Measurements from ENCODE around the gene MS4A7. TPM values are rescaled to one million over a fixed set of nuclear protein-coding genes. Genes with fewer than 3 reads are reported as not detected.

Gene MS4A7, protein sequence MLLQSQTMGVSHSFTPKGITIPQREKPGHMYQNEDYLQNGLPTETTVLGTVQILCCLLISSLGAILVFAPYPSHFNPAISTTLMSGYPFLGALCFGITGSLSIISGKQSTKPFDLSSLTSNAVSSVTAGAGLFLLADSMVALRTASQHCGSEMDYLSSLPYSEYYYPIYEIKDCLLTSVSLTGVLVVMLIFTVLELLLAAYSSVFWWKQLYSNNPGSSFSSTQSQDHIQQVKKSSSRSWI
- polyA plus RNA-seq (2011; rRNA removed) (not detected in 2 replicates), polyA plus RNA-seq (2017; fragmentation: RNase III; extraction: RNeasy Plus Mini Kit Qiagen cat#74134 plus additional on column Dnase treatment) (not detected in 3 replicates), polyA minus RNA-seq (2011; rRNA and poly(A)+ RNA removed) (not detected in 2 replicates)
- polyA plus RNA-seq (2012; cell fraction: cytosol; rRNA removed): not detected in 2 replicates
- not detected in 2 replicates for polyA plus RNA-seq (2012; cell fraction: nucleus; rRNA removed)

DNA sequence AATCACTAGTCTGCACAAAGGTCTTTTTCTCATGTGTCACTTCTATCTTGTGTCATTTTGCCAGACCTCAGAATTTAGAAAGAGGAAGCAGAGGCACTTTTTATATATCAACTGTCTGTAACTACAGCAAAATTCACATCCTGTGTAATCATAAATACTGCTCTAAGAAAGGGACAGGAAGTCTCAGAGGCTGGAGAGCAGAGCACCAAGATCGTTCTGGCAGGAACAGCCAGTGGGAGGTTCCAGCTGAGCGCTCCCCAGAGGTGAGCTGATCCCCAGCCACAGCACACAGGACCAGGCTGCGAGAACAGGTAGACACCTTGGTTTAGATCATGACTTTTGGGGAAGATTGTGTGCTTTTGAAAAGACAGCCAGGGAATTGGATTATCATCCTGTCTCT is at the start of gene MS4A7:
MS4A7 (plus strand) TSS at position 179 of the 400 bp plus-strand sequence. CDS start 4,610 bp downstream, outside the sequence.
- H3K9me3 ChIP-seq: no peaks in the 10 kb centered on the region
- H3K4me2 ChIP-seq: no peak within 1 kb of the TSS
- ChIA-PET CTCF (no interaction called here), POLR2A (no interaction called here)
- ATAC-seq: no peak
- no peak for FAIRE-seq
- no peak within 1 kb of the TSS for H3K27ac ChIP-seq
- TF ChIP-seq REST (IDR thresholded peaks at IDR 0.05): no peak
- H3K4me3 ChIP-seq: no peak within 1 kb of the TSS
- no peaks in the 10 kb centered on the region for H3K4me1 ChIP-seq
- no peak for DNase-seq (ENCODE audit: low read depth in 1 of 2, low spot score in 1 of 2)
- WGBS (ENCODE audit: missing lambda C conversion rate): 2% methylated on average over 3 of the region's 3 CpGs

DNA sequence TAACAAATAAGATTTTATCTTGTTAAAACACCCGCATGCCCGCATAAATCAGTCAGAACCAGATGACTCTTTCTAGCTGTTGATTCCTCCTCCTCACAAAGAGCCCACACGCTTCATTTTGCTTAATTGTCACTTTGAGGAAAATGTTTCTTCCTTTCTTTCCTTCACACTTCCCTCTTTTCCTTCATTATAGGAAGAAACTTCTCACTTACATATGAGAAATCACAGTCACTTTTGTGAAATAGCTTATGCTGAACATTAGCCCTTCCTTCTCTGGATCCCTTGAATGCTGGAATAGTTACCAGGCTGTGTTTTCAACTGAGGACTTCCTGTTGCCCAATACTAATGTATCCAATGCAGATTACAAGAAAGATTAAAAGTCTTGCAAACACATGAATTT is 45.5 kb upstream of the MS4A7 start:
- 17% methylated on average over 3 of the region's 3 CpGs for WGBS (ENCODE audit: missing lambda C conversion rate)
- ATAC-seq: no peak
- Histone ChIP-seq H3K27ac (no peak overlapping the region), H3K4me3 (no peak overlapping the region), H3K4me2 (no peak overlapping the region), H3K9me3 (no peaks in the 10 kb centered on the region), H3K4me1 (no peaks in the 10 kb centered on the region)
- TF ChIP-seq NFE2L2 (conservative IDR thresholded peaks at IDR 0.05; ENCODE audit: low read length) (no peak), HMGXB4 (CRISPR knock-in tag; IDR thresholded peaks at IDR 0.05; ENCODE audit: borderline replicate concordance) (no peak), RAD21 (conservative IDR thresholded peaks at IDR 0.05 in 1 of 2, IDR thresholded peaks at IDR 0.05 in 1 of 2) (no peak), ZC3H11A (IDR thresholded peaks at IDR 0.05) (no peak), ZFP36 (IDR thresholded peaks at IDR 0.05; ENCODE audit: borderline replicate concordance, partially characterized antibody) (no peak), ZNF302 (CRISPR knock-in tag; IDR thresholded peaks at IDR 0.05) (no peak), CBX2 (IDR thresholded peaks at IDR 0.05; ENCODE audit: borderline replicate concordance, low read depth) (no peak)
- TF ChIP-seq, protein P1, sequence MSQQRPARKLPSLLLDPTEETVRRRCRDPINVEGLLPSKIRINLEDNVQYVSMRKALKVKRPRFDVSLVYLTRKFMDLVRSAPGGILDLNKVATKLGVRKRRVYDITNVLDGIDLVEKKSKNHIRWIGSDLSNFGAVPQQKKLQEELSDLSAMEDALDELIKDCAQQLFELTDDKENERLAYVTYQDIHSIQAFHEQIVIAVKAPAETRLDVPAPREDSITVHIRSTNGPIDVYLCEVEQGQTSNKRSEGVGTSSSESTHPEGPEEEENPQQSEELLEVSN (IDR thresholded peaks at IDR 0.05; ENCODE audit: borderline replicate concordance, low read depth): no peak
- no peak for FAIRE-seq
- ChIA-PET CTCF (interaction anchor here (1.2 to 2.4 kb wide), 6 partner anchors 10 to 285 kb away, joined by 3 to 7 read pairs (median 4); no protein-coding TSS in a partner anchor), POLR2A (no interaction called here)
- DNase-seq (ENCODE audit: low read depth in 1 of 2, low spot score in 1 of 2): no peak

DNA sequence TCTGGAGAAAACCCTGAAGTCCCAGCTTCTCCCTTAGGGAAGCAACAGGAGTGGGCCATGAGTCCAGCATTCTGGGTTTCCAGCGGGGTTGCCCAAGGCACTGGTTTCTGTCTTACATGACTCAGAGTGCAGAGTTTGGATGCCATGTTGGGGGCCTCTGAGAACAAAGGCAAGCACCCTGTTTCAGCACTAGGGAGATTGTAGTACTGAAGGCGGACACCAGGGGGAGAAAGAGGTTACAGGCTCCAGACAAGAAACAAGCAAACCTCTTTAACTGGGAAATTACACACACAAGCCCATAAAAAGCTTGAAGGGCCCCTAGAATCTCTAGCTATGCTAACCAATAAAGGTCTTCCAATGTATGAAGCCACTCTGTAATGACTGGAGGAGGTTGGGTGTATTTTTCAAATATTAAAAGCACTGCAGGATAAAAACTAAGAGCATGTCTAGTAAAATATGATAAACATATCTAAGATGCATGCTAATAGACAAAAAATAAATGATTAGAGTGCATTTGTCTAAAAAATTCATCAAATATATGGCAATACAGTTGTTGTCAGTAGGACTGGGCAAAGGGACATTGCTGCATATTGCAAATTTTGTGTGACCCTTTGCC is 44.2 kb upstream of the MS4A7 start:
- POLR2A ChIA-PET: no interaction called here
- no peak for FAIRE-seq
- 0% methylated on average over 2 of the region's 2 CpGs for WGBS (ENCODE audit: missing lambda C conversion rate)
- Histone ChIP-seq H3K4me1 (no peaks in the 10 kb centered on the region), H3K4me2 (no peak overlapping the region; the same call in 2 of the 3 replicates), H3K9me3 (no peaks in the 10 kb centered on the region), H3K27ac (no peak overlapping the region), H3K4me3 (no peak overlapping the region)
- ATAC-seq: peak; percentile 85 to 87
- DNase-seq (ENCODE audit: low read depth in 1 of 2, low spot score in 1 of 2): peak; percentile 35 to 67
- TF ChIP-seq FOSB (CRISPR knock-in tag; IDR thresholded peaks at IDR 0.05) (no peak), HOXB13 (CRISPR knock-in tag; IDR thresholded peaks at IDR 0.05; ENCODE audit: low read depth) (no peak), RAD21 (conservative IDR thresholded peaks at IDR 0.05 in 1 of 2, IDR thresholded peaks at IDR 0.05 in 1 of 2) (peak in 1 of 2 experiments; percentile 18; a peak in 2 of 5 replicates), HMGXB4 (CRISPR knock-in tag; IDR thresholded peaks at IDR 0.05; ENCODE audit: borderline replicate concordance) (no peak), CTCF (IDR thresholded peaks at IDR 0.05) (peak; percentile 42)
- TF ChIP-seq, protein P2, sequence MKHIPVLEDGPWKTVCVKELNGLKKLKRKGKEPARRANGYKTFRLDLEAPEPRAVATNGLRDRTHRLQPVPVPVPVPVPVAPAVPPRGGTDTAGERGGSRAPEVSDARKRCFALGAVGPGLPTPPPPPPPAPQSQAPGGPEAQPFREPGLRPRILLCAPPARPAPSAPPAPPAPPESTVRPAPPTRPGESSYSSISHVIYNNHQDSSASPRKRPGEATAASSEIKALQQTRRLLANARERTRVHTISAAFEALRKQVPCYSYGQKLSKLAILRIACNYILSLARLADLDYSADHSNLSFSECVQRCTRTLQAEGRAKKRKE (CRISPR knock-in tag; IDR thresholded peaks at IDR 0.05; ENCODE audit: low read depth): no peak
- TF ChIP-seq, protein P3, sequence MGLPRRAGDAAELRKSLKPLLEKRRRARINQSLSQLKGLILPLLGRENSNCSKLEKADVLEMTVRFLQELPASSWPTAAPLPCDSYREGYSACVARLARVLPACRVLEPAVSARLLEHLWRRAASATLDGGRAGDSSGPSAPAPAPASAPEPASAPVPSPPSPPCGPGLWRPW (IDR thresholded peaks at IDR 0.05): no peak
- CTCF ChIA-PET: interaction anchor here (0.6 to 2.4 kb wide), 14 partner anchors 11 to 328 kb away, joined by 3 to 7 read pairs (median 4); no protein-coding TSS in a partner anchor
